Skeletal muscle tissue (tissue), 4 donors: ENCODE results near the gene TNFRSF1A. TPM values are rescaled to one million over a fixed set of nuclear protein-coding genes. Genes with fewer than 3 reads are reported as not detected.

Source experiments
- H3K27ac ChIP-seq: one replicate; pipeline ENCODE4 v1.7.0; 2013; ENCODE audit warnings: mild to moderate bottlenecking, low read depth, low read length, inconsistent platforms
- H3K27me3 ChIP-seq, 3 donors: one replicate each; pipeline ENCODE4 v1.7.0; 2013; ENCODE audit warnings: low read length in 3 of 3; ENCODE audit not compliant: control insufficient read depth in 3 of 3, insufficient read depth in 3 of 3
- H3K36me3 ChIP-seq, 3 donors: one replicate each; pipeline ENCODE4 v1.7.0; 2013; ENCODE audit warnings: low read length in 3 of 3; ENCODE audit not compliant: control insufficient read depth in 3 of 3, insufficient read depth in 3 of 3
- H3K4me1 ChIP-seq, 3 donors: one replicate each; pipeline ENCODE4 v1.7.0; 2013; ENCODE audit warnings: low read length in 3 of 3, mild to moderate bottlenecking in 3 of 3; ENCODE audit not compliant: control insufficient read depth in 3 of 3, insufficient read depth in 3 of 3
- H3K4me3 ChIP-seq, 3 donors: one replicate each; pipeline ENCODE4 v1.7.0; 2013; ENCODE audit warnings: low read length in 3 of 3
- H3K9ac ChIP-seq, 3 donors: one replicate each; pipeline ENCODE4 v1.7.0; 2013; ENCODE audit warnings: low read length in 3 of 3, mild to moderate bottlenecking in 3 of 3, moderate library complexity in 2 of 3, low read depth in 1 of 3
- H3K9me3 ChIP-seq, 3 donors: one replicate each; pipeline ENCODE4 v1.7.0; 2013; ENCODE audit warnings: low read length in 3 of 3; ENCODE audit not compliant: control insufficient read depth in 3 of 3
- total RNA-seq: library from RNA; depleted of rRNA; stranded (reverse); fragments of >200 nt; gene quantifications from one replicate; pipeline ENCODE4 v1.2.3, GENCODE V29; 2014
- donor health status: Osteomylitis.

The TNFRSF1A gene
- total RNA-seq, 1 donor from 2014 or later, result 47.5 TPM

DNA sequence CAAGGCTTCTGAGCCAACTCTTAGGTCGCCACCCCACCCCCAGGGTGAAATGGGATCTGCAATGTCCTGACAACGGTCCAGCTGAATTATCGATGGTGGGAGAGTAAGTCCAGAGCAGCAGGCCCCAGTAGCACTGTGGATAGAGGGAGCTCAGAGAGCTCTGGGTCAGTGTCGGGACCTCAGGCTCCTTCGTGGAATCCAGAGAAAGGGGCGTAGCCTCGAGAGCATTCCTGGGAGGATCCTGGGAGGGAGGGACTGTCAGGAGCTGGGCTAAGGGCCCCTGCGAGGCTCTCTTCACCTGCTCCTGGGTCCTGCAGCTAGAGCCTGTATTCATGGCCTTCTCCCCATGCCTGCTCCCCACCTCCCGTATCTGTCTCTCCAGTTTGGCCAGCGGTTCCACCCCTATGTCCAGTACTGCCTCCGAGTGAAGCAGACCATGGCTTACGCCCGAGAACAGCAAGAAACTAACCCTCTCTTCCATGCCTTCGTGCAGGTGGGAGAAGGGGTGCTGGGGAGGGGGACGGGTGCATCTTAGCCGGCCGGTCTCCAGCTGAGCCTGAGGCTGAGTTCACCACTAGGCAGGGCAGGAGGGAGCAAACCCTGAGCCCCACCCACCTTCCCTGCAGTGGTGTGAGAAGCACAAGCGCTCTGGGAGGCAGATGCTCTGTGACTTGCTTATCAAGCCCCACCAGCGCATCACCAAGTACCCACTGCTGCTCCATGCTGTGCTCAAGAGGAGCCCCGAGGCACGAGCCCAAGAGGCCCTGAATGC is 24.8 kb downstream of the TNFRSF1A start:
- no peaks in the 10 kb centered on the region for H3K9me3 ChIP-seq
- no peaks in the 10 kb centered on the region for H3K27me3 ChIP-seq
- H3K36me3 ChIP-seq, result no peaks in the 10 kb centered on the region
- no peak overlapping the region for H3K9ac ChIP-seq
- no peak overlapping the region for H3K4me3 ChIP-seq
- peaks cover 4 to 8% (median 5%) of the 10 kb centered on the region in 3 donors for H3K4me1 ChIP-seq
- H3K27ac ChIP-seq, result no peak overlapping the region

DNA sequence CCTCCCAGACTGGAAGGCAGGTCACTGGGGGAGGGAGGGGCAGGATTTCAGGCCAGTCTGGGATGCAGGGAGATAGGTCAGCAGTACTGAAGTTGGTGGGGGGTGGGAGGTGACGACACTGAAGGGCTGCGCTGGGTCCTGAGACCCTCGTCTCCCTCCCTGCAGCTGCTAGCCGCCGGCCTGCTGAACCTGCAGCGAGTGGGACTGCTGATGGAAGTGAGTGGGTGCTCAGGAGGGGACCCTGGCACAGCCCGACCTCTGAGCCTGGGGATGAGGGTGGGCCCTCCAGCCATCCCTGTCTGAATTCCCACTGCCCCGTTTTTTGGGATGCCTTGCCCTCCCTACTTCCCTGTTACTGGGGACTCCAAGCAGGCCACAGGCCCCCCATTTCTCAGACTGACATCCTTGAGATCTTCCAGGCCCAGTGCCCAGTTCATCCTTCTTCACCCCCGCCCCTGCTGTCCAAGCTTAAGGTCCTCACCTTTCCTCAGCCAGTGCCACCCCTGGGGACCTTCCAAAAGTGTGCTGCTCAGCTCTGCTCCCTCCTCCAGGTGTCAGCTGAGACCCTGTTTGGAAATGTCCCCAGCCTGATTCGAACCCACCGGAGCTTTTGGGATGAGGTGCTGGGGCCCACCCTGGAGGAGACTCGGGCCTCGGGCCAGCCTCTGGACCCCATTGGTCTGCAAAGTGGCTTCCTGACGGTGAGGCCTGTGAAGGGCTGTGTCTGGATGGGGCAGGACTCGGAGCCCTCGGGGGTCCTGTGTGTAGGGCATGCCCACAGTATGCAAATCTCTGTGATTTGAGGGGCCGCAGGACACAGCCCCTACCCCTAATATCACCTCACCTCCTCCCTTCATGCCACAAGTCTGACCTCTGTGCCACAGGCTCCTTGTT is 25.9 kb downstream of the TNFRSF1A start:
- peaks cover 0 to 3% (median 0%) of the 10 kb centered on the region in 3 donors for H3K4me1 ChIP-seq
- H3K9me3 ChIP-seq, result no peaks in the 10 kb centered on the region
- H3K4me3 ChIP-seq, result no peak overlapping the region
- H3K27me3 ChIP-seq, result peaks cover 4 to 5% (median 4%) of the 10 kb centered on the region in 3 donors
- H3K9ac ChIP-seq, result no peak overlapping the region
- no peaks in the 10 kb centered on the region for H3K36me3 ChIP-seq
- H3K27ac ChIP-seq, result no peak overlapping the region

GRCh38 chr12:6315184-6315583 is 26.7 kb downstream of the TNFRSF1A start:
- H3K36me3 ChIP-seq, result no peaks in the 10 kb centered on the region
- H3K9ac ChIP-seq, result no peak overlapping the region
- H3K9me3 ChIP-seq, result no peaks in the 10 kb centered on the region
- H3K27me3 ChIP-seq, result peaks cover 8 to 12% (median 8%) of the 10 kb centered on the region in 3 donors
- H3K4me3 ChIP-seq, result no peak overlapping the region
- H3K4me1 ChIP-seq, result peaks cover 0 to 3% (median 0%) of the 10 kb centered on the region in 3 donors
- no peak overlapping the region for H3K27ac ChIP-seq

DNA sequence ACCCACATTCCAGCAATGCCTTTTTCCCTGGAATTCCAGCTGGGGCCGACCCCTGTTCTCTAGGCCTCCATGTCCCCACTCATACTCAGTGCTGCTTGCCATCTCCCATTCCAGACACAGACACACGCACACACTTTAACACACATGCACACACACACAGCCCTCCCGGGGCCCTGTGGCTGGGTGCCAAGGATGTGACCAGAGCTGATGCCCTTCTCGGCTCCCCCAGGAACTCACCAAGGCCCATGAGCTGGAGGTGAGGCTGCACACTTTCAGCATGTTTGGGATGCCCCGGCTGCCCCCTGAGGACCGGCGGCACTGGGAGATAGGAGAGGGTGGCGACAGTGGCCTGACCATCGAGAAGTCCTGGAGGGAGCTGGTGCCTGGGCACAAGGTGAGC is 27.1 kb downstream of the TNFRSF1A start:
- Histone ChIP-seq H3K27me3 (peaks cover 11 to 16% (median 13%) of the 10 kb centered on the region in 3 donors), H3K9me3 (no peaks in the 10 kb centered on the region)

DNA sequence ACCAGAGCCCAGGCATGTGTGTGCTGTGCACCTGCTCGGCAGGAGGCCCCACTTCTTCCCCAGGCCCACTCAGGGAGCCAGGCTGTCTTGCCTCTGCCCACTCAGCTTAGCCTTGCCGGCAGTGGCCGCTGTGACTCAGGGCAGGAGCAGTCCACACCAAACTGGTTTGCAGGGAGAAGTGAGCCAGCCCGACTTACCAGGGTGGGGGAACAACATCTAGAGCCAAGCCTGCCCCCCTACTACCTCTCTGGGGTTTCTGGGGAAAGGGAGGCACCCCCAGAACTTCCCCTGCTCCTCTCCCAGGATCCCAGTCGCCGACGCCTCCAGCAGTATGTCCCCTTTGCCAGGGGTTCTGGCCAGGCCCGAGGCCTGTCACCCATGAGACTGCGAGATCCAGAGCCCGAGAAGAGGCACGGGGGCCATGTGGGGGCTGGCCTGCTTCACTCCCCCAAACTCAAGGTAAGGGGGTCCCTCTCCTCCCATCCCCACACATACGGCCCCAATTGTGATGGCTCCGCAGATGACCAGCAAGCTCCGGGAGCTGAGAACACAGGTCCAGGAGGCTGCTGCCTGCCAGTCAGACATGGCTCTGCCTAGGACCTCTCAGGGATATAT is 28.4 kb downstream of the TNFRSF1A start:
- Histone ChIP-seq H3K27ac (no peak overlapping the region), H3K4me3 (no peak overlapping the region), H3K4me1 (peaks cover 0 to 3% (median under 1%) of the 10 kb centered on the region in 3 donors), H3K36me3 (no peaks in the 10 kb centered on the region), H3K9me3 (no peaks in the 10 kb centered on the region), H3K9ac (no peak overlapping the region), H3K27me3 (peaks cover 11 to 16% (median 13%) of the 10 kb centered on the region in 3 donors)

More for the DNA sequence above, 27.1 kb downstream of the TNFRSF1A start:
- H3K36me3 ChIP-seq, result no peaks in the 10 kb centered on the region
- no peak overlapping the region for H3K9ac ChIP-seq
- peaks cover 0 to 3% (median 0%) of the 10 kb centered on the region in 3 donors for H3K4me1 ChIP-seq
- no peak overlapping the region for H3K4me3 ChIP-seq
- H3K27ac ChIP-seq, result no peak overlapping the region

- H3K27ac ChIP-seq, result no peak overlapping the region
- peaks cover 0 to 5% (median 3%) of the 10 kb centered on the region in 3 donors for H3K4me1 ChIP-seq
- no peaks in the 10 kb centered on the region for H3K36me3 ChIP-seq
- no peak overlapping the region for H3K4me3 ChIP-seq
- H3K27me3 ChIP-seq, result peaks cover 11 to 16% (median 13%) of the 10 kb centered on the region in 3 donors
- H3K9ac ChIP-seq, result no peak overlapping the region
- H3K9me3 ChIP-seq, result no peaks in the 10 kb centered on the region
Measured at GRCh38 chr12:6312529-6313325, 29.1 kb downstream of the TNFRSF1A start.

- no peaks in the 10 kb centered on the region for H3K9me3 ChIP-seq
- H3K27ac ChIP-seq, result no peak overlapping the region
- peaks cover 11 to 16% (median 13%) of the 10 kb centered on the region in 3 donors for H3K27me3 ChIP-seq
- no peak overlapping the region for H3K9ac ChIP-seq
- H3K36me3 ChIP-seq, result no peaks in the 10 kb centered on the region
- H3K4me3 ChIP-seq, result no peak overlapping the region
- peaks cover 0 to 5% (median 3%) of the 10 kb centered on the region in 3 donors for H3K4me1 ChIP-seq
Measured at GRCh38 chr12:6311822-6312528, 29.9 kb downstream of the TNFRSF1A start.

DNA sequence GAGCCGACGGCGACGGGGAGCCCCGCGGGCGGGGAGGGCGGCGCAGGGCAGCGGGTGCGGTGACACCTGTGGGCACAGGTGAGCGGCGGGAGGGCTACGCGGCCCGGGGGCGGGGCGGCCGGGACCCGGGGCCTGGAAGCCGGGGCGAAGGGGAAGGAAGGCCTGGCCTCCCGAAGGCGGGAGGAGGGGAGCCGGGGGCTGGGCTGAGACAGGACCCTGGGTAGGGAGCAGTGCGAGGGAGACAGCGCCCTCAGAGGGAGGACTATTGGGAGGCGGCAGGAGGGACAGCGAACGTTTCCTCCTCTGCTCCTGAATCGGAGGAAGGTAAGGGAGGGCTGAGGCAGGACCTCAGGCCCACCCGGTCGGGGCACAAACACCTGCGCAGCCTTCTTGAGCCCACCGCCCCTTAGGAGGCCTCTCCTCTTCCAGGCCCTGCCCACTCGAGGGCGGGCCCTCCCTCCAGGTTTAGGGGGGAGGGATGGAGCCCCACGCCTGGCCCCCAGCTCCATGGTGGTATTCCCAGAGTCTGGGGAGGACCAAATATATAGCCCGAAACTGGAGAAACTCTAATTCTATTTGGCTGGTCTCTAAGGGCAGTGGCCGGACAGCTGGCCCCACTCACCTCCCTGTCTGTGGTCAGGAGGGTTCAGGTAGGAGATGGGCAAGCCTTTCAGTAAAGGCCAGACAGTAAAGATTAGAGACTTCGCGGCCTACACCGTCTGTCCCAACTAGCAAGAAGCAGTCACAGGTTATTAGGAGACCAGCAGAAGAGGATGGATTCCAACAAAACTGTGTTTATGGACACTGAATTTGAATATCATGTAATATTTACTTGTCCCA is 30.9 kb downstream of the TNFRSF1A start:
- H3K9ac ChIP-seq, result no peak overlapping the region
- H3K4me3 ChIP-seq, result no peak overlapping the region
- H3K27ac ChIP-seq, result no peak overlapping the region
- H3K36me3 ChIP-seq, result no peaks in the 10 kb centered on the region
- H3K4me1 ChIP-seq, result peaks cover 0 to 5% (median 3%) of the 10 kb centered on the region in 3 donors
- no peaks in the 10 kb centered on the region for H3K9me3 ChIP-seq
- H3K27me3 ChIP-seq, result peaks cover 11 to 16% (median 13%) of the 10 kb centered on the region in 3 donors
